ENCODE results near the gene ITPR1.

DNA sequence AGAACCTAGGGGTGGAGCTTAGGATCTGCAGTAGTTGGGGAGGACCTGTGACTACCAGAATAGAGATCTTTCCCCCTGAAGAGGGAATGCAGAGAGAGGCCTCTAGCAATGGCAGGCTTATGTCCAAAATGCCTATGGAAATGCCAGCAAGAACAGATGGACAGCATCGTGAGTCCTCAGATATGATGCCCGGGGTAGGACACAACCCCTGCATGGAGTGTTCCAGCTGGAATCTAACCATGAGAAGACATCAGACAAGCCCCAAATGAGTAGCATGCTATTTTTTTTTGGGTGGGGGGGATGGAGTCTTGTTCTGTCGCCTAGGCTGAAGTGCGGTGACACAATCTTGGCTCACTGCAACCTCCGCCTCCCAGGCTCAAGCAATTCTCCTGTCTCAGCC is 111.5 kb downstream of the ITPR1 start:
- TF ChIP-seq SETDB1 (IDR thresholded peaks at IDR 0.05; ENCODE audit: insufficient read length, low read length) (no peak), ZNF776 (tag by site-specific recombination; IDR thresholded peaks at IDR 0.05; ENCODE audit: borderline replicate concordance) (no peak), MYNN (tag by site-specific recombination; IDR thresholded peaks at IDR 0.05; ENCODE audit: borderline replicate concordance) (no peak), ZNF416 (tag by site-specific recombination; IDR thresholded peaks at IDR 0.05) (no peak)
- TF ChIP-seq, protein P1, sequence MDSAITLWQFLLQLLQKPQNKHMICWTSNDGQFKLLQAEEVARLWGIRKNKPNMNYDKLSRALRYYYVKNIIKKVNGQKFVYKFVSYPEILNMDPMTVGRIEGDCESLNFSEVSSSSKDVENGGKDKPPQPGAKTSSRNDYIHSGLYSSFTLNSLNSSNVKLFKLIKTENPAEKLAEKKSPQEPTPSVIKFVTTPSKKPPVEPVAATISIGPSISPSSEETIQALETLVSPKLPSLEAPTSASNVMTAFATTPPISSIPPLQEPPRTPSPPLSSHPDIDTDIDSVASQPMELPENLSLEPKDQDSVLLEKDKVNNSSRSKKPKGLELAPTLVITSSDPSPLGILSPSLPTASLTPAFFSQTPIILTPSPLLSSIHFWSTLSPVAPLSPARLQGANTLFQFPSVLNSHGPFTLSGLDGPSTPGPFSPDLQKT (IDR thresholded peaks at IDR 0.05; ENCODE audit: borderline replicate concordance, low read depth, low read length) = no peak
- TF ChIP-seq, protein P2, sequence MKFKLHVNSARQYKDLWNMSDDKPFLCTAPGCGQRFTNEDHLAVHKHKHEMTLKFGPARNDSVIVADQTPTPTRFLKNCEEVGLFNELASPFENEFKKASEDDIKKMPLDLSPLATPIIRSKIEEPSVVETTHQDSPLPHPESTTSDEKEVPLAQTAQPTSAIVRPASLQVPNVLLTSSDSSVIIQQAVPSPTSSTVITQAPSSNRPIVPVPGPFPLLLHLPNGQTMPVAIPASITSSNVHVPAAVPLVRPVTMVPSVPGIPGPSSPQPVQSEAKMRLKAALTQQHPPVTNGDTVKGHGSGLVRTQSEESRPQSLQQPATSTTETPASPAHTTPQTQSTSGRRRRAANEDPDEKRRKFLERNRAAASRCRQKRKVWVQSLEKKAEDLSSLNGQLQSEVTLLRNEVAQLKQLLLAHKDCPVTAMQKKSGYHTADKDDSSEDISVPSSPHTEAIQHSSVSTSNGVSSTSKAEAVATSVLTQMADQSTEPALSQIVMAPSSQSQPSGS (tag by site-specific recombination; IDR thresholded peaks at IDR 0.05; ENCODE audit: low read depth) = no peak
- TF ChIP-seq, protein P3, sequence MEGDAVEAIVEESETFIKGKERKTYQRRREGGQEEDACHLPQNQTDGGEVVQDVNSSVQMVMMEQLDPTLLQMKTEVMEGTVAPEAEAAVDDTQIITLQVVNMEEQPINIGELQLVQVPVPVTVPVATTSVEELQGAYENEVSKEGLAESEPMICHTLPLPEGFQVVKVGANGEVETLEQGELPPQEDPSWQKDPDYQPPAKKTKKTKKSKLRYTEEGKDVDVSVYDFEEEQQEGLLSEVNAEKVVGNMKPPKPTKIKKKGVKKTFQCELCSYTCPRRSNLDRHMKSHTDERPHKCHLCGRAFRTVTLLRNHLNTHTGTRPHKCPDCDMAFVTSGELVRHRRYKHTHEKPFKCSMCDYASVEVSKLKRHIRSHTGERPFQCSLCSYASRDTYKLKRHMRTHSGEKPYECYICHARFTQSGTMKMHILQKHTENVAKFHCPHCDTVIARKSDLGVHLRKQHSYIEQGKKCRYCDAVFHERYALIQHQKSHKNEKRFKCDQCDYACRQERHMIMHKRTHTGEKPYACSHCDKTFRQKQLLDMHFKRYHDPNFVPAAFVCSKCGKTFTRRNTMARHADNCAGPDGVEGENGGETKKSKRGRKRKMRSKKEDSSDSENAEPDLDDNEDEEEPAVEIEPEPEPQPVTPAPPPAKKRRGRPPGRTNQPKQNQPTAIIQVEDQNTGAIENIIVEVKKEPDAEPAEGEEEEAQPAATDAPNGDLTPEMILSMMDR (tag by site-specific recombination; IDR thresholded peaks at IDR 0.05) = no peak

Data from HEK293 (cell line).